GM21367 (cell line): ENCODE results near the gene POGK.

Source experiments
- ATAC-seq: cut with Tn5 transposase; IDR thresholded peaks from one replicate; pipeline ENCODE4 v1.9.1; 2021; ENCODE audit not compliant: unreplicated experiment

The POGK gene

DNA sequence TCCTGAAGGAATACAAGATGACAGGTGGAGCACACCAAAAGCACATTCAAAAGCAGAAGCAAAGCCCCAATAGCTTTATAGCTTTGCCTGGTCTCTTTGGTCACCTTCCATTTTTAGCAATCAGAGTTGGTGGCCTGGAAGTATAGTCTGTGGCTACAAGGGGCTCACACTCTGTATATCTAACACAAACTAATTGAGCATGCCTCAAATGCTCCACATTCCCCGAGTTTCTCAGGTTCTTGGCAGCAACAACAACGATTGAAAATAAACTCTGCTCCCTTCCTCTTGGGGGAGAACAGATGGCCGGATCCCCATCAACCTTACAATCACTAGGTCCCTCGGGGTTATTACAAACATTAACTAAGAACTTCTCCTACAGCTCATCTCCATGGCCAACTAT, 61.7 kb downstream of the POGK start:
- no peak for ATAC-seq

- no peak for ATAC-seq
These were observed 63.0 kb downstream of the POGK start for GRCh38 chr1:166902279-166902678.

DNA sequence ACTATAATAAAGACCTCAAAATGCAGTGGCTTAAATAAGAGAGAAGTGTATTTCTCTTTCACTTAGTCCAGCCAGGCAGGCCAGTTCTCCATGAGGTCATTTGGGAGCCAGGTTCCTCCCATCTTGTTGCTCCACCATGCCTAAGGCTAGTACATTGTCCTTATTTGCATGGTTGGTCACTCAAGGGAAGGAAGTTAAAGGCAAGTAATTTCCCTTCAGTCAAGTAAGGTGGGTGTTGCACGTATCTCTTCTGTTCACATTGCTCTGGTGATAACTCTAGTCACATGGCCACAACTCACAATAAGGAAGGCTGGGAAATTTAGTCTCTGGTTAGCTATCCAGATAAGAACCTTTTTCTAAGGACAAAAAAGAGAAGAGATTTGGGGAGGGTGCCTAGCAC, 64.0 kb downstream of the POGK start:
- ATAC-seq: no peak

GRCh38 chr1:166905136-166905535, 65.9 kb downstream of the POGK start:
- ATAC-seq: no peak

GRCh38 chr1:166905900-166906299, 66.6 kb downstream of the POGK start:
- ATAC-seq: no peak
